ENCODE measurements around the gene MED31. TPM values are rescaled to one million over a fixed set of nuclear protein-coding genes. Genes with fewer than 3 reads are reported as not detected.

The MED31 gene
- total and polyA plus RNA-seq, 2 of the 13 experiments (the other 11 are each of a cell fraction or from before 2014, with no cell fraction given) = 19.0 to 20.9 TPM

- TF ChIP-seq ZBTB37 (CRISPR knock-in tag; IDR thresholded peaks at IDR 0.05) = 0 out of 2 replicates have a peak, but pooled peaks have one; percentile 58
- no peak for TF ChIP-seq ZNF781 (CRISPR knock-in tag; IDR thresholded peaks at IDR 0.05; ENCODE audit: borderline replicate concordance, not compliant biosample characterization)
- no peak; the same call in 1 of the 2 replicates for TF ChIP-seq RBFOX2 (IDR thresholded peaks at IDR 0.05; ENCODE audit: low read depth, low read length)
- TF ChIP-seq SCMH1 (CRISPR knock-in tag; IDR thresholded peaks at IDR 0.05; ENCODE audit: borderline replicate concordance) = no peak
- peak; percentile 24; the same call in 1 of the 2 replicates for TF ChIP-seq ZNF430 (CRISPR knock-in tag; IDR thresholded peaks at IDR 0.05)
- TF ChIP-seq, protein P1, sequence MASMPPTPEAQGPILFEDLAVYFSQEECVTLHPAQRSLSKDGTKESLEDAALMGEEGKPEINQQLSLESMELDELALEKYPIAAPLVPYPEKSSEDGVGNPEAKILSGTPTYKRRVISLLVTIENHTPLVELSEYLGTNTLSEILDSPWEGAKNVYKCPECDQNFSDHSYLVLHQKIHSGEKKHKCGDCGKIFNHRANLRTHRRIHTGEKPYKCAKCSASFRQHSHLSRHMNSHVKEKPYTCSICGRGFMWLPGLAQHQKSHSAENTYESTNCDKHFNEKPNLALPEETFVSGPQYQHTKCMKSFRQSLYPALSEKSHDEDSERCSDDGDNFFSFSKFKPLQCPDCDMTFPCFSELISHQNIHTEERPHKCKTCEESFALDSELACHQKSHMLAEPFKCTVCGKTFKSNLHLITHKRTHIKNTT (CRISPR knock-in tag; IDR thresholded peaks at IDR 0.05) = no peak
- TF ChIP-seq ARID5B (CRISPR knock-in tag; IDR thresholded peaks at IDR 0.05) = peak; percentile 14; the same call in 1 of the 2 replicates
- peak; percentile 55; the same call in 1 of the 2 replicates for TF ChIP-seq ZBTB7B (CRISPR knock-in tag; IDR thresholded peaks at IDR 0.05)
- no peak for TF ChIP-seq HOMEZ (CRISPR knock-in tag; IDR thresholded peaks at IDR 0.05; ENCODE audit: low read depth)
- TF ChIP-seq, protein P2, sequence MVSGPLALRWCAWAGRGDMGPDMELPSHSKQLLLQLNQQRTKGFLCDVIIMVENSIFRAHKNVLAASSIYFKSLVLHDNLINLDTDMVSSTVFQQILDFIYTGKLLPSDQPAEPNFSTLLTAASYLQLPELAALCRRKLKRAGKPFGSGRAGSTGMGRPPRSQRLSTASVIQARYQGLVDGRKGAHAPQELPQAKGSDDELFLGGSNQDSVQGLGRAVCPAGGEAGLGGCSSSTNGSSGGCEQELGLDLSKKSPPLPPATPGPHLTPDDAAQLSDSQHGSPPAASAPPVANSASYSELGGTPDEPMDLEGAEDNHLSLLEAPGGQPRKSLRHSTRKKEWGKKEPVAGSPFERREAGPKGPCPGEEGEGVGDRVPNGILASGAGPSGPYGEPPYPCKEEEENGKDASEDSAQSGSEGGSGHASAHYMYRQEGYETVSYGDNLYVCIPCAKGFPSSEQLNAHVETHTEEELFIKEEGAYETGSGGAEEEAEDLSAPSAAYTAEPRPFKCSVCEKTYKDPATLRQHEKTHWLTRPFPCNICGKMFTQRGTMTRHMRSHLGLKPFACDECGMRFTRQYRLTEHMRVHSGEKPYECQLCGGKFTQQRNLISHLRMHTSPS (CRISPR knock-in tag; IDR thresholded peaks at IDR 0.05; ENCODE audit: low read depth) = peak; percentile 37; the same call in 1 of the 2 replicates
- no peak for TF ChIP-seq BRCA1 (CRISPR knock-in tag; IDR thresholded peaks at IDR 0.05)
- TF ChIP-seq ZFY (CRISPR knock-in tag; IDR thresholded peaks at IDR 0.05) = no peak
- TF ChIP-seq U2AF2 (IDR thresholded peaks at IDR 0.05; ENCODE audit: low read depth, low read length) = no peak
- no peak for TF ChIP-seq ZNF691 (CRISPR knock-in tag; IDR thresholded peaks at IDR 0.05; ENCODE audit: borderline replicate concordance, low read depth)
- TF ChIP-seq ZNF484 (CRISPR knock-in tag; IDR thresholded peaks at IDR 0.05; ENCODE audit: borderline replicate concordance, low read depth) = no peak
- TF ChIP-seq, protein P3, sequence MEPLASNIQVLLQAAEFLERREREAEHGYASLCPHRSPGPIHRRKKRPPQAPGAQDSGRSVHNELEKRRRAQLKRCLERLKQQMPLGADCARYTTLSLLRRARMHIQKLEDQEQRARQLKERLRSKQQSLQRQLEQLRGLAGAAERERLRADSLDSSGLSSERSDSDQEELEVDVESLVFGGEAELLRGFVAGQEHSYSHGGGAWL (CRISPR knock-in tag; IDR thresholded peaks at IDR 0.05) = 0 out of 2 replicates have a peak, but pooled peaks have one; percentile 54
- TF ChIP-seq ZNF776 (CRISPR knock-in tag; IDR thresholded peaks at IDR 0.05) = 0 out of 2 replicates have a peak, but pooled peaks have one; percentile 40
These were observed 25.9 kb upstream of the MED31 start (continued) for GRCh38 chr17:6677158-6677831.

Measured in HepG2 (cell line).